ENCODE measurements around the gene PCDHGB5. TPM values are rescaled to one million over a fixed set of nuclear protein-coding genes. Genes with fewer than 3 reads are reported as not detected.
A peak's percentile ranks its signal among the peaks of the same experiment; 100 is the strongest.
"Not testable (repeated sequence)": the region's sequence is repeated elsewhere in the genome, so short reads cannot be mapped to it uniquely, and the experiment has no call there.

Gene PCDHGB5
- total and polyA plus RNA-seq, 2 donors = 1.1 to 1.6 TPM

- no peaks in the 10 kb centered on the region for H3K36me3 ChIP-seq (ENCODE audit: control insufficient read depth in 2 of 2, insufficient read depth in 2 of 2, low read length in 1 of 2)
- no peak for DNase-seq (ENCODE audit: low read depth in 6 of 9, low spot score in 9 of 9)
- H3K27ac ChIP-seq (ENCODE audit: low read depth in 1 of 2, low read length in 1 of 2) = no peak overlapping the region
- WGBS = 50% methylated on average over 77 of the region's 77 CpGs
- H3K4me1 ChIP-seq (ENCODE audit: control insufficient read depth in 2 of 2, insufficient read depth in 2 of 2, low read length in 2 of 2) = no peaks in the 10 kb centered on the region
- H3K9me3 ChIP-seq (ENCODE audit: control insufficient read depth in 2 of 2, insufficient read depth in 1 of 2, low read length in 1 of 2) = peaks cover 9 to 42% of the 10 kb centered on the region in 2 donors
- H3K4me3 ChIP-seq (ENCODE audit: low read length in 2 of 2) = no peak overlapping the region
- peaks cover 0 to 65% of the 10 kb centered on the region in 2 donors for H3K27me3 ChIP-seq (ENCODE audit: control insufficient read depth in 2 of 2, insufficient read depth in 1 of 2, low read length in 1 of 2)
These were observed 8.3 kb upstream of the PCDHGB5 start for GRCh38 chr5:141389153-141390042.

- Histone ChIP-seq H3K36me3 (ENCODE audit: control insufficient read depth in 2 of 2, insufficient read depth in 2 of 2, low read length in 1 of 2) (no peaks in the 10 kb centered on the region), H3K27me3 (ENCODE audit: control insufficient read depth in 2 of 2, insufficient read depth in 1 of 2, low read length in 1 of 2) (peaks cover 0 to 68% of the 10 kb centered on the region in 2 donors), H3K27ac (ENCODE audit: low read depth in 1 of 2, low read length in 1 of 2) (no peak within 1 kb of the TSS), H3K4me3 (ENCODE audit: low read length in 2 of 2) (no peak within 1 kb of the TSS), H3K9me3 (ENCODE audit: control insufficient read depth in 2 of 2, insufficient read depth in 1 of 2, low read length in 1 of 2) (peaks cover 11 to 38% of the 10 kb centered on the region in 2 donors), H3K4me1 (ENCODE audit: control insufficient read depth in 2 of 2, insufficient read depth in 2 of 2, low read length in 2 of 2) (no peaks in the 10 kb centered on the region)
- 35% methylated on average over 38 of the region's 38 CpGs for WGBS
- no peak for DNase-seq (ENCODE audit: low read depth in 6 of 9, low spot score in 9 of 9)
These were observed 5.1 kb upstream of the PCDHGB5 start, which contains the start of gene PCDHGA8 for GRCh38 chr5:141392429-141393198. Gene PCDHGA8, plus strand, starts transcription at chr5:141392633. Its CDS starts 181 bp downstream, at chr5:141392814.

- Histone ChIP-seq H3K4me3 (ENCODE audit: low read length in 2 of 2) (no peak overlapping the region), H3K36me3 (ENCODE audit: control insufficient read depth in 2 of 2, insufficient read depth in 2 of 2, low read length in 1 of 2) (no peaks in the 10 kb centered on the region), H3K4me1 (ENCODE audit: control insufficient read depth in 2 of 2, insufficient read depth in 2 of 2, low read length in 2 of 2) (no peaks in the 10 kb centered on the region), H3K9me3 (ENCODE audit: control insufficient read depth in 2 of 2, insufficient read depth in 1 of 2, low read length in 1 of 2) (peaks cover 11 to 36% of the 10 kb centered on the region in 2 donors), H3K27ac (ENCODE audit: low read depth in 1 of 2, low read length in 1 of 2) (no peak overlapping the region), H3K27me3 (ENCODE audit: control insufficient read depth in 2 of 2, insufficient read depth in 1 of 2, low read length in 1 of 2) (peaks cover 0 to 69% of the 10 kb centered on the region in 2 donors)
- DNase-seq (ENCODE audit: low read depth in 6 of 9, low spot score in 9 of 9) = no peak
- 45% methylated on average over 21 of the region's 21 CpGs for WGBS
These were observed 4.5 kb upstream of the PCDHGB5 start for GRCh38 chr5:141393267-141393666.

- not testable (repeated sequence) for H3K4me1 ChIP-seq (ENCODE audit: control insufficient read depth in 2 of 2, insufficient read depth in 2 of 2, low read length in 2 of 2); H3K36me3 ChIP-seq (ENCODE audit: control insufficient read depth in 2 of 2, insufficient read depth in 2 of 2, low read length in 1 of 2); DNase-seq (ENCODE audit: low read depth in 6 of 9, low spot score in 9 of 9); H3K27ac ChIP-seq (ENCODE audit: low read depth in 1 of 2, low read length in 1 of 2); H3K4me3 ChIP-seq (ENCODE audit: low read length in 2 of 2)
- Histone ChIP-seq H3K27me3 (ENCODE audit: control insufficient read depth in 2 of 2, insufficient read depth in 1 of 2, low read length in 1 of 2) (peaks cover 0 to 69% of the 10 kb centered on the region in 2 donors), H3K9me3 (ENCODE audit: control insufficient read depth in 2 of 2, insufficient read depth in 1 of 2, low read length in 1 of 2) (peaks cover 13 to 34% of the 10 kb centered on the region in 2 donors)
- WGBS = 45% methylated on average over 44 of the region's 53 CpGs
These were observed 3.2 kb upstream of the PCDHGB5 start for GRCh38 chr5:141394401-141395187.

- WGBS = 28% methylated on average over 15 of the region's 15 CpGs
- no peaks in the 10 kb centered on the region for H3K36me3 ChIP-seq (ENCODE audit: control insufficient read depth in 2 of 2, insufficient read depth in 2 of 2, low read length in 1 of 2)
- peaks cover 2 to 67% of the 10 kb centered on the region in 2 donors for H3K27me3 ChIP-seq (ENCODE audit: control insufficient read depth in 2 of 2, insufficient read depth in 1 of 2, low read length in 1 of 2)
- H3K27ac ChIP-seq (ENCODE audit: low read depth in 1 of 2, low read length in 1 of 2) = no peak overlapping the region
- no peak overlapping the region for H3K4me3 ChIP-seq (ENCODE audit: low read length in 2 of 2)
- H3K9me3 ChIP-seq (ENCODE audit: control insufficient read depth in 2 of 2, insufficient read depth in 1 of 2, low read length in 1 of 2) = peaks cover 8 to 37% of the 10 kb centered on the region in 2 donors
- DNase-seq (ENCODE audit: low read depth in 6 of 9, low spot score in 9 of 9) = no peak
- no peaks in the 10 kb centered on the region for H3K4me1 ChIP-seq (ENCODE audit: control insufficient read depth in 2 of 2, insufficient read depth in 2 of 2, low read length in 2 of 2)
These were observed 861 bp downstream of the PCDHGB5 start for GRCh38 chr5:141398608-141399007.

GRCh38 chr5:141399555-141400258 is 2.0 kb downstream of the PCDHGB5 start:
- Histone ChIP-seq H3K36me3 (ENCODE audit: control insufficient read depth in 2 of 2, insufficient read depth in 2 of 2, low read length in 1 of 2) (no peaks in the 10 kb centered on the region), H3K27ac (ENCODE audit: low read depth in 1 of 2, low read length in 1 of 2) (no peak overlapping the region), H3K4me3 (ENCODE audit: low read length in 2 of 2) (no peak overlapping the region), H3K27me3 (ENCODE audit: control insufficient read depth in 2 of 2, insufficient read depth in 1 of 2, low read length in 1 of 2) (peaks cover 2 to 67% of the 10 kb centered on the region in 2 donors), H3K4me1 (ENCODE audit: control insufficient read depth in 2 of 2, insufficient read depth in 2 of 2, low read length in 2 of 2) (no peaks in the 10 kb centered on the region), H3K9me3 (ENCODE audit: control insufficient read depth in 2 of 2, insufficient read depth in 1 of 2, low read length in 1 of 2) (peaks cover 4 to 28% of the 10 kb centered on the region in 2 donors)
- WGBS = 38% methylated on average over 61 of the region's 61 CpGs
- DNase-seq (ENCODE audit: low read depth in 6 of 9, low spot score in 9 of 9) = no peak

GRCh38 chr5:141402553-141403243 is 5.0 kb downstream of the PCDHGB5 start, which contains the start of gene PCDHGA9:
Gene PCDHGA9, plus strand, starts transcription at chr5:141402778. Its CDS starts 175 bp downstream, at chr5:141402953.
- no peaks in the 10 kb centered on the region for H3K36me3 ChIP-seq (ENCODE audit: control insufficient read depth in 2 of 2, insufficient read depth in 2 of 2, low read length in 1 of 2)
- peaks cover 3 to 68% of the 10 kb centered on the region in 2 donors for H3K27me3 ChIP-seq (ENCODE audit: control insufficient read depth in 2 of 2, insufficient read depth in 1 of 2, low read length in 1 of 2)
- DNase-seq (ENCODE audit: low read depth in 6 of 9, low spot score in 9 of 9) = peak in 1 of 9 donors; percentile 27
- peaks cover 4 to 27% of the 10 kb centered on the region in 2 donors for H3K9me3 ChIP-seq (ENCODE audit: control insufficient read depth in 2 of 2, insufficient read depth in 1 of 2, low read length in 1 of 2)
- H3K4me1 ChIP-seq (ENCODE audit: control insufficient read depth in 2 of 2, insufficient read depth in 2 of 2, low read length in 2 of 2) = no peaks in the 10 kb centered on the region
- no peak within 1 kb of the TSS for H3K27ac ChIP-seq (ENCODE audit: low read depth in 1 of 2, low read length in 1 of 2)
- no peak within 1 kb of the TSS for H3K4me3 ChIP-seq (ENCODE audit: low read length in 2 of 2)
- WGBS = 23% methylated on average over 27 of the region's 27 CpGs

GRCh38 chr5:141403387-141403786 is 5.6 kb downstream of the PCDHGB5 start:
- peaks cover 7 to 34% of the 10 kb centered on the region in 2 donors for H3K9me3 ChIP-seq (ENCODE audit: control insufficient read depth in 2 of 2, insufficient read depth in 1 of 2, low read length in 1 of 2)
- no peaks in the 10 kb centered on the region for H3K36me3 ChIP-seq (ENCODE audit: control insufficient read depth in 2 of 2, insufficient read depth in 2 of 2, low read length in 1 of 2)
- H3K4me1 ChIP-seq (ENCODE audit: control insufficient read depth in 2 of 2, insufficient read depth in 2 of 2, low read length in 2 of 2) = no peaks in the 10 kb centered on the region
- DNase-seq (ENCODE audit: low read depth in 6 of 9, low spot score in 9 of 9) = no peak
- H3K27ac ChIP-seq (ENCODE audit: low read depth in 1 of 2, low read length in 1 of 2) = no peak overlapping the region
- H3K27me3 ChIP-seq (ENCODE audit: control insufficient read depth in 2 of 2, insufficient read depth in 1 of 2, low read length in 1 of 2) = peaks cover 5 to 70% of the 10 kb centered on the region in 2 donors
- 37% methylated on average over 22 of the region's 22 CpGs for WGBS
- H3K4me3 ChIP-seq (ENCODE audit: low read length in 2 of 2) = no peak overlapping the region

All from thymus (tissue), 11 donors.